Kasumi-1 (cell line): Measurements from ENCODE around the gene SYNCRIP.
"Not testable (repeated sequence)": the region's sequence is repeated elsewhere in the genome, so short reads cannot be mapped to it uniquely, and the experiment has no call there.

Experiments used
- DNase-seq, 2 experiments: peaks; one replicate each; lab custom pipeline; 2025; lab: John Stamatoyannopoulos, UW

Gene SYNCRIP

DNA sequence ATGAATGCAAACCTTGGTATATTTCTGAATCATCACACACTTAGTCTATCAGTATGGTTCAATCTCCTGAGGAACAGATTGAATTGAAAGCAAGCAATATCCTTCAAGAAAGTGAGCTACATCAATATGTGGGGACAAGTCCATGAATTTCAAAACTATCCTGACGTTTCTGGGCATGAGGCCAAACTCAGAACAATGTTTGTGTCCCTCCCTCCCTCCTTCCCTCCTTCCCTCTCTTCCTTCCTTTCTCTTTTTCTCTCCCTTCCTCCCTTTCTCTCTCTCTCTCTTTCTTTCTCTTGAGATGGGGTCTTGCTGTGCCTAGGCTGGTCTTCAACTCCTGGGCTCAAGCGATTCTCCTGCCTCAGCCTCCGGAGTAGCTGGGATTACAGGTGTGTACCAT lies 27.9 kb upstream of the SYNCRIP start:
- peak in 1 of 2 experiments; percentile 7 for DNase-seq

GRCh38 chr6:85669735-85670194 lies 27.1 kb upstream of the SYNCRIP start:
- peak; percentile 79 to 84 for DNase-seq

GRCh38 chr6:85662251-85662650 lies 19.6 kb upstream of the SYNCRIP start:
- DNase-seq: no peak

DNA sequence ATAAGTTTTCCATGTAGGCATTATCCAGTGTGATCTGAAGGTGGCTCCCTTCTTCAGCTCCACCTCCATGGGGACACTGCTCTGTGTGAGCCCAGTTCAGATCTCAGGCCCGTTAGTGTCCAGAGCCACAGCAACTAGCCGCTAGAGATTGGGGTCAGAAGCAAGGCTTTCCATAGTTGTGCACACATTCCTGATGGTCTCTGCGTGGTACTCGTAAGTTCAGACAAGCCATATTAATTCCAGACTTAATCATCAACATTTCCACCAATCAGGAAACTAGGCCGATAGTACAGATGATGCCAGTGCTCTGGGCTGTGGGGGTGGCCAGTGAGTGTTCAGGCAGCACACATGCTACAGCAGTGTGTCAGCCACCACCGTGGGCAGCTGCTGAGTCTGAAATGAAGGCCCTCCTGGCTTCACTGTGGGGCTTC lies 17.5 kb upstream of the SYNCRIP start:
- no peak for DNase-seq

DNA sequence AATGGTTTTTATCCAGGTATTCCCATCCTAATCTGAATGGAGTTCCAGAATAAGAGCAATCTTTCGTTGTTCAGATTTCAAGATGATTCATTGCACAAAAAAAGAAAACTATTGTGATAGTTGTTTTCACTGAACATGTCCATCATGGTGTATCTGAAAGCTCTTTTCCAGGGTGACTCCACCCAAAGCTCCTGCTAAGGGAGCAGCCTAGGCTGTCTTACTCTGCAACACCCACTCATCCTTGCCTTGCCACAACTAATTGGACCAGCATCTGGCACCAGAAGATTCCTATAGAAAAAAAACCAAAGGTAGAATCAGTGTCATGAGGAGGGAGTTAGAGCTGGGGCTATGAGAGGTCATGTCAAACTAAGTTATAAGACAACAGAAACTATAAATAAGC lies 7.9 kb upstream of the SYNCRIP start:
- no peak for DNase-seq

GRCh38 chr6:85644279-85644762 lies 1.6 kb upstream of the SYNCRIP start:
- no peak for DNase-seq

- DNase-seq: peak; percentile 85 to 94
Measured at GRCh38 chr6:85643537-85644278, 1.0 kb upstream of the SYNCRIP start.

DNA sequence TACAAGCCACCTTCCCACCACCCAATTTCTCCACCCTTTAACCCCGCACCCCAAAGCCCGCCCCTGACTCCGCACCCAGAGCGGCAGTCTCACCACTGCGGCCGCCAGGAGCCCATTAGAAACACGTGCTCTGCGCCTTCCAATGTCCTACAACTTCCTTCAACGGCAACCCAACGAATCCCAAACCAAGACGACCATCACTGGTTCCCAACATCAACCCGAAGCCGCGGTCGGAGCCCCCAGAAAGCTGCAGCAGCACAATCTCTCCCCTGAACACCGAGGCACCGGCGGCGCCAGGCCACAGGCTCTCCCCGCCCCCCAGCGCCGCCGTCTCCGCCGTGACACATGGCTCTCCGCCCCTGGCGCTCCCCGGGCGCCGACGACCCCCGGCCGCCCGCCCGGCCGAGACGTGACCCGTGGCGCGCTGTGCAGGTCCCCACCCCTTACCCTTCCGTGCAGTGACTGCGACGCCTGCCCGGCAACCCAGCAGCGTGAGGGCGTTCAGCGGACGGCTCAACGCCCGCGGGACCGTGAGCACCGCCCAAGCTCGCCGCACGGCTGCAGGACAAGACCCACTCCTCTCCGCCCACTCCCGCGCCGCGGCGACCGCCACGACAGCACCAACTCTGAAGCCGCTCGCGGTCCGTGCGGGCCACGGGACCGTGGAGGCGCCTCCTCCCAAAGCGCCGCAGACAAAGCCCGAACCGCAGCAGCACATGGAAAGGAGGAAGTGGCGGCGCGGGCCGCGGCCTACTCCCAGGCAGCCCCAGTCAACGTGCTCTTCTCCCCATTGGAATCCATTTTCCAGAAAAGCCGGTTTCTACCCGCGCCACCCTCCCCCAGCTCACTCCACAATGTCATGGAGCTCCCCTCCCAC lies 551 bp downstream of the SYNCRIP start:
- DNase-seq: peak; percentile 44 to 54

DNA sequence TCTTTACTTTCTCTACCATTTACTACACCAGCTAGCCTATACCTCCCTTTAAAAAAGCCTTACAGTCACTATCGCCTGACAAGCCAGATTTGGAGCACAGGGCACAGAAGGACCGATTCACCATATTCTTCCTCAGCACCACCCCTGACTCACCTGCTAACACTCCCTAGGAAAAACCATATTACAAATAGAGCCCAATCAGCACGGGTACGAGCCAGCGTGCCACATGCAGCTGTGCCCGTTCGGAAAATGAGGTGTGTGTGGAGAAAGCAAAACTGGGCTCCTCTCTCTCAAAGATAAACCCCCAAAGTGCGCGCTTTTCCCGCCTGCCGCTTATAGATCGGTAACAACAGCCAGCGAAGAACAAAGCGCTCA lies 1.2 kb downstream of the SYNCRIP start:
- no peak for DNase-seq

GRCh38 chr6:85640821-85641220 lies 1.9 kb downstream of the SYNCRIP start:
- no peak for DNase-seq

DNA sequence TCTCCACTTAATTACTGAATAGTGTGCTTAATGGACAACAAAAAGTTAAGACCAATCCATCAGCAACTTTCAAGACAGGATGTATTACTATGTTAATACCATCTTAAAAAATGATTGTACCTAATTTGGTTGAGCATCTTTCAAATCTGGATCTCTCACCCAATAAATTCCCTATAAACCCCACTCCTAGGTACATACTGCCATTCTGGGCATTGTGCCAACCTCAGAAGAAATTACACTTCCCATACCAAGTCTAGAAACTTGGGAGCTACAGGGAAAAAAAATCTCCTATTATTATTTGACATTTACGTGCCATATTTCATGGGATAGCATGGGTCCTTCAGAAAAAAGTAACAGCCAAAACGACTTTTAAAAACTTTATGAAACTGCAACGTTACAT lies 5.1 kb downstream of the SYNCRIP start:
- no peak for DNase-seq

DNA sequence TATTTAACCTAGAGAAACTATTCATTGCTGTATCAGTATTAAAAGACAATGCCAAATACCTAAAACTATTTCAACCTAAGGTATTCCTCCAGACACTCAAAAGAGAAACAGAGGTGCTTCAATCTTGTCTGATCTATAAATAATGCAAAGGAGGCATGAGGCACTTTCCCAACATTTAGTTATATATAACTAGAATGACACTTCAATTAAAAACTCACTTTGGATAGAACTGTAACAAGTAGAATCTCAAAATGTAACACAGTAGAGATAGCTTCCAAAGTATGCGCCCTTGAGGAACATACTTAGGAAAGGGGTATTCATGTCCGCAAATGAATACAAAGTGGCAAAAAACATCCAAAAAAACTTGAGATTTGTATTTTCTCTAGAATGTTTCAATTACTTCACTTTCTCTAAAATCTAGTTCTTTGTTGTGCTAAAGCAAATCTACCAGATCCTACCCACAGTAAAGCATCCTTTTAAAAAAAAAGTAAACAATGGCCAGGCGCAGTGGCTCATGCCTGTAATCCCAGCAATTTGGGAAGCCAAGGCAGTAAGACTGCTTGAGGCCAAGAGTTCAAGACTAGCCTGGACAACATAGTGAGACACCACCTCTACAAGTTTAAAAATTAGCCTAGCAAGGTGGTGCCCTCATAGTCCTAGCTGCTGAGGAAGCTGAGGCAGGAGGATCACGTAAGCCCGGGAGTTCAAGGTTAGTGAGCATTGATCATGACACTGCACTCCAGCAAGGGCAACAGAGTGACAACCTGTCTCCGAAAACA lies 10.3 kb downstream of the SYNCRIP start:
- no peak for DNase-seq

GRCh38 chr6:85631117-85631516 lies 11.6 kb downstream of the SYNCRIP start:
- not testable (repeated sequence) for DNase-seq

- DNase-seq: no peak
Measured at GRCh38 chr6:85628353-85628752, 14.3 kb downstream of the SYNCRIP start.

- no peak for DNase-seq
Measured at GRCh38 chr6:85620308-85620707, 22.4 kb downstream of the SYNCRIP start.

DNA sequence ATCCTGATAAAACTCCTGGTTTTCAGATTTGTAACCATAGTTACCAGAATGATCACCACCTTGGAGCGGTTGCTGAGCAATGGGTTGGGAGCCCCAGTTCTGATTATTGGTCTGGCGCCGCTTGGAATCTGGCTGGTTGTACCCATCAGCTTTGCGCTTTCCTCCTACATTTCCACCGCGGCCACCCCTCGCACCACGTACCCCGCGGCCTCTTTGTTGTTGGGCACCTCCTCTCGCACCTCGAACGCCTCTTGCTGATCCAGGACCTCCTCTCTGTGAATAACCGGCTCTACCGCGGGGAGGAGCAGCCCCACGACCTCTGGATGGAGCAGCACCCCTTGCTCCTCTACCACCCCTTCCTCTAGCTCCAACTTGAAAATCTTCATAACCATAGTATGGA lies 27.9 kb downstream of the SYNCRIP start:
- no peak for DNase-seq

DNA sequence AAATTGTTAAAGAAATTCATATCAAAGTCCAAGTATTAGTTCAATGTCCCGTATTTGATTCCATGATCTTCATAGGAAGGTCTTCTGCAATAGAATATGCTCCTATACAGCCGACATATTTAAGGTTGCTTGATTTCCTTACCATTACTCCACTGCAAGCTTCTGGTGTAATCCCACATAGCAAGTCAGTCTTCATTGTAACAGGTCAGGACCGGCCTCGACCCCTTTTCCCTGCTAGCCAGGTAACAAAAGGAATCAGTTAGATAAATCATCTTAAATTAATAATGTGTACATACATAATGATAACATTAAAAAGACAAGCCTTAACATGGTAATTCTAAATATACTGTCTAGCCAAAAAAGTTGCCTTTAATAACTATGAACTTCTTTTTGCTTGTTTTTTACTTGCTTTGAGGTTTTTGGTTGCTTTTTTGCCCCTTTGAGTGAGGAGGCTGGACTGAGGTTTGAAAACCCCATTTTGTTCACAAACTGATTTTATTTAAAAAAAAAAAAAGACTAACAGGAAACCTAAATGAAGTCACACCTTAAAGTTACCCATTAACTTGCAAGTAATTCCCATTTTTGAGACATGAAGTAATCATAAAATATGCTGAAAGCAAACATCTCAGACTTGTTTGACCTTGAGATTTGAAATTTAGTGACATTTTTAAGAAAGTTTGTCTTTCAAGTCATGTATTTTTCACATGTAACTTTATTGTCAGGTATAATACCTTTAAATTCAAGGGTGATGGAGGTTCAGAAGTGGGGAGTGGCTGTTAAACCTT lies 29.8 kb downstream of the SYNCRIP start:
- no peak for DNase-seq

DNA sequence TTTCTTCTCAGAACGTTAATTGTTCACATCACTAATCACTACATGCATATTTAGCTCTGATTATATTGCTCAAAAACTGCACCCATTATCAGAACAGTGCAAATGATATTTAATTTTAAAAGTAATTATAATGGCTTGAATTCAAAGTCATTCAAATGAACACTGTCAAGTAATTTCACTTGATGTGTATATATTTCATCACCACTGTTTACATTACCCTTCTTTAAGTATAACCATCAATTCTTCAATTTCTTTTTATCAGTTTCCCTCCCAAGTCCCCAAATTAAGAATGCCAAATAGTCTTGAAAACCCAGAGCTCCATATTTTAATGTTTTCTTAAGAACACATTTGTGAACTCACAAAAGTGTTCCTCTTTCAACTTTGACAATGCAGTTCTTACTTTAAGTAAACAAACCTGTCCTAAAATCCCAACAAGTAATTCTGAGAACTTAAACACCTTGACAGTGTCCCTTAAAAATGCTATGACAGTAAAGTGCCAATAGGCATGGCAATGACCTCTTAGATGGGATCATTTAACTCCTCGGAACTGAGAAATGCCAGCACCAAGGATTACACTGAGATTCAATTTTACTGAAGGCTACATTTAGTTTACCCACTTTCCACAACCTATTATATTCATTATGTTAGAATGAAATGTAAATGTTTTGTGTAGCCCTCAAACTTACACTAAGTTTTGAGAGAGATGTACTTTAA lies 32.3 kb downstream of the SYNCRIP start:
- DNase-seq: no peak

- no peak for DNase-seq
Measured at GRCh38 chr6:85602100-85602499, 40.6 kb downstream of the SYNCRIP start.

GRCh38 chr6:85600713-85601313 lies 41.9 kb downstream of the SYNCRIP start:
- DNase-seq: no peak
